Measurements from ENCODE around the gene GPATCH11.

Gene GPATCH11

DNA sequence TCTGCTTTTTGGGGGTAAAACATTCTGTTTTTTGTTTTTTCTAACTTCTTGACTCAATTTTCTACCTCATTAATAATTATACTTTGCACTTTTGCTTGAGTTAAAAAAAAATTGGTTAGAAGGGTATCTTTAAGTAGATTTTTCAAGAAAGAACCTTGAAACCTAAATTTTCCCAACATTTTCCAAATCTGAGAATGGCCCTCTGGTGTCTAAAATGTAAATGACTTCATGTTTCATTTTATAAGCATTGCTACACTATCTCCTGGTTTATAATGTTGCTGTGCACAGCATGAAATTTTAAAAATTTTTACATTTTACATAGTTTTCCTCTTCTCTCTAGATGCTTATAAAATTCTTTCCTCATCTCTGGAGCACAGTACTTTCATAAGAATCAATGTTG is 58.2 kb downstream of the GPATCH11 start:
- H3K36me3 ChIP-seq (ENCODE audit: control insufficient read depth, insufficient read depth, low read length): peaks cover 16% of the 10 kb centered on the region
- no peaks in the 10 kb centered on the region for H3K9me3 ChIP-seq (ENCODE audit: control insufficient read depth, low read length)
- no peak overlapping the region for H3K4me3 ChIP-seq (ENCODE audit: insufficient read depth, low read depth, low read length)
- H3K27me3 ChIP-seq (ENCODE audit: control insufficient read depth, insufficient read depth, low read length, poor library complexity, severe bottlenecking): no peaks in the 10 kb centered on the region
- no peak overlapping the region for H3K27ac ChIP-seq (ENCODE audit: insufficient read depth, low read depth, low read length, poor library complexity, severe bottlenecking)
- no peaks in the 10 kb centered on the region for H3K4me1 ChIP-seq (ENCODE audit: control insufficient read depth, insufficient read depth, low read length)

DNA sequence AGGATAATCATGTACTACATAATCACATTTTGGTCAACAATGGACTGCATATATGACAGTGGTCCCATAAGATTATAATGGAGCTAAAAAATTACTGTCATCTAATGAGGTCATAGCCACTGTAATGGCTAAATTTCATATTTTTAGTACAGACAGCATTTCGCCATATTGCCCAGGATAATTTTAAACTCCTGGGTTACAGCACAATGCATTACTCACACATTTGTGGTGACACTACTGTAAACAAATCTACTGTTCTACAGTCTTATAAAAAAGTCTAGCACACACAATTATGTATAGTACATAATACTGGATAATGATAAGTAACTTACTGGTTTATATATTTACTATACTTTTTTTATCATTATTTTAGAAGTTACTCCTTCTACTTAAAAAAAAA is 59.7 kb downstream of the GPATCH11 start:
- peaks cover 14% of the 10 kb centered on the region for H3K36me3 ChIP-seq (ENCODE audit: control insufficient read depth, insufficient read depth, low read length)
- WGBS, 2 experiments: 100% methylated on average over 1 of the region's 1 CpG
- no peak overlapping the region for H3K27ac ChIP-seq (ENCODE audit: insufficient read depth, low read depth, low read length, poor library complexity, severe bottlenecking)
- H3K4me3 ChIP-seq (ENCODE audit: insufficient read depth, low read depth, low read length): no peak overlapping the region
- no peaks in the 10 kb centered on the region for H3K9me3 ChIP-seq (ENCODE audit: control insufficient read depth, low read length)
- H3K27me3 ChIP-seq (ENCODE audit: control insufficient read depth, insufficient read depth, low read length, poor library complexity, severe bottlenecking): no peaks in the 10 kb centered on the region
- H3K4me1 ChIP-seq (ENCODE audit: control insufficient read depth, insufficient read depth, low read length): no peaks in the 10 kb centered on the region

GRCh38 chr2:37146062-37146461 is 61.7 kb downstream of the GPATCH11 start:
- Histone ChIP-seq H3K36me3 (ENCODE audit: control insufficient read depth, insufficient read depth, low read length) (peaks cover 14% of the 10 kb centered on the region), H3K4me1 (ENCODE audit: control insufficient read depth, insufficient read depth, low read length) (no peaks in the 10 kb centered on the region), H3K9me3 (ENCODE audit: control insufficient read depth, low read length) (no peaks in the 10 kb centered on the region), H3K4me3 (ENCODE audit: insufficient read depth, low read depth, low read length) (no peak overlapping the region), H3K27ac (ENCODE audit: insufficient read depth, low read depth, low read length, poor library complexity, severe bottlenecking) (no peak overlapping the region), H3K27me3 (ENCODE audit: control insufficient read depth, insufficient read depth, low read length, poor library complexity, severe bottlenecking) (no peaks in the 10 kb centered on the region)
- 93 to 100% methylated on average over 1 to 2 of the region's 2 CpGs for WGBS, 2 experiments

GRCh38 chr2:37148325-37148724 is 64.0 kb downstream of the GPATCH11 start:
- Histone ChIP-seq H3K9me3 (ENCODE audit: control insufficient read depth, low read length) (no peaks in the 10 kb centered on the region), H3K4me3 (ENCODE audit: insufficient read depth, low read depth, low read length) (no peak overlapping the region), H3K27me3 (ENCODE audit: control insufficient read depth, insufficient read depth, low read length, poor library complexity, severe bottlenecking) (no peaks in the 10 kb centered on the region), H3K4me1 (ENCODE audit: control insufficient read depth, insufficient read depth, low read length) (no peaks in the 10 kb centered on the region), H3K27ac (ENCODE audit: insufficient read depth, low read depth, low read length, poor library complexity, severe bottlenecking) (no peak overlapping the region), H3K36me3 (ENCODE audit: control insufficient read depth, insufficient read depth, low read length) (peaks cover 12% of the 10 kb centered on the region)
- 96 to 97% methylated on average over 7 of the region's 7 CpGs for WGBS, 2 experiments

Data from ectodermal cell (in vitro differentiated cells).